Medulla oblongata (tissue), 1 donor: ENCODE results near the gene IVD.
A peak's percentile ranks its signal among the peaks of the same experiment; 100 is the strongest.

Experiments
- DNase-seq: peaks from one replicate; pipeline ENCODE4 v3.0.0-alpha.2; 2015; ENCODE audit errors: extremely low spot score

IVD gene

GRCh38 chr15:40377606-40378005, 28.0 kb upstream of the IVD start:
- no peak for DNase-seq

DNA sequence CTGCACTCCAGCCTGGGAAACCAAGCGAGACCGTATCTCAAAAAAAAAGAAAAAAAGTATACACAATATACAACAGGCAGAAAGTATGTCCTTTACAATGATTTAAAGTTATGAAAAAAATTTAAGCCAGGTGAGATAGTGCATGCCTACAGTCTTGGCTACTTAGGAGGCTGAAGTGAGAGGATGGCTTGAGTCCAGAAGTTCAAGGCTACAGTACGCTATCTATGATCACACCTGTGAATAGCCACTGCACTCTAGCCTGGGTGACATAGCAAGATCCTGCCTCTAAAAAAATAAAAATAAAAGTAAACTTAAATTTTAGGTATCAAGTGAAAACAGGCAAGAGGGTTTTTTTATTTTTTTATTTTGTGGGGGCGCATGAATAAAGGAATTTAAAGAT, 26.2 kb upstream of the IVD start:
- no peak for DNase-seq

- peak; percentile 71 for DNase-seq
These were observed 25.7 kb upstream of the IVD start for GRCh38 chr15:40379853-40380252.

DNA sequence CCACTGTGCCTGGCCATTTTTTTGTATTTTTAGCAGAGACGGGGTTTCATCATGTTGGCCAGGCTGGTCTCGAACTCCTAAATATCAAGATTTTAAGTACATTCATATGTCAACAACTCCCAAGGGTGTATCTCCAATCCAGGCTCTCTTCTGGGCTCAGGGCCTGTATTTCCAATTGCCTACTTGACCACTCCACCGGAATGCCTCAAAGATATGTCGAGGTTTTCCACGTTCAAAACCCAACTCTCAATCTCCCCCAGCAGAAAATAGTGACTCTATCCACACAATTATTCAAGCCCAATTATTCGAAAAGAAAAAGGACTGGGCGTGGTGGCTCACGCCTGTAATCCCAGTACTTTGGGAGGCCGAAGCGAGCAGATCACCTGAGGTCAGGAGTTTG, 25.0 kb upstream of the IVD start:
- no peak for DNase-seq

GRCh38 chr15:40381818-40382529, 23.6 kb upstream of the IVD start:
- no peak for DNase-seq

GRCh38 chr15:40382580-40383456, 22.8 kb upstream of the IVD start, which contains the start of gene KNSTRN:
Gene KNSTRN, plus strand, starts transcription at chr15:40382721. Its CDS starts 115 bp downstream, at chr15:40382836.
- DNase-seq: peak; percentile 96

GRCh38 chr15:40386480-40386879, 19.1 kb upstream of the IVD start:
- DNase-seq: no peak

DNA sequence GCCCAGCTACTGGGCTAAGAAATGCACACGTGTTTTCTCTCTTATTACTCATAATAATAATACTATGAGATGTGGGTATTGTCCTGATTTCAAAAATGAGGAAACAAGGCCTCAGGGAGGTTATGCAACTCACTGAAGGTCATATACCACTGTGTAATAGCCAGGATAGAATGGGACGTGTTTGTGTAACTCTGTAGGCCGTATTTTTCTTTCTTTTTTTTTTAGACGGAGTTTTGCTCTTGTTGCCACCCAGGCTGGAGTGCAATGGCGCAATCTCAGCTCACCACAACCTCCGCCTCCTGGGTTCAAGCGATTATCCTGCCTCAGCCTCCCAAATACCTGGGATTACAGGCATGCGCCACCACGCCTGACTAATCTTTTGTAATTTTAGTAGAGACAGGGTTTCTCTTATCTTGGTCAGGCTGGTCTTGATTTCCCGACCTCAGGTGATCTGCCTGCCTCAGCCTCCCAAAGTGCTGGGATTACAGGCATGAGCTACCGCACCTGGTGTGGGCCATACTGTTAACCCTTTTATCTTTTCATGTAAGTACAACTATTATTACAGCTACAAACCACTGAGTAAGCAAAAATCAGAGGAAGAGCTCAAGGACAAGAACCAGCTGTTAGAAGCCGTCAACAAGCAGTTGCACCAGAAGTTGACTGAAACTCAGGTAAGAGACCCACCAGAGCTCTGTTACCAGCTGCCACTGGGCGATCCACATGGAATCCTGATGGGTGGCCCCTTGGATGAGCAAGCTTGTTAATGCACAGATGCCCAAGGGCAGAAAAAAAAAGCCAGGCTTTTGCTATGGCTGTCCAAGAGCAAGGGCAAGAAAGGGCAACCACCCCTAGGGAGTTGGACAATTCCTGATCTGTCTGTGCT, 16.4 kb upstream of the IVD start:
- DNase-seq: peak; percentile 17

- DNase-seq: no peak
These were observed 15.6 kb upstream of the IVD start for GRCh38 chr15:40389824-40390595.

- no peak for DNase-seq
These were observed 12.3 kb upstream of the IVD start for GRCh38 chr15:40392986-40393948.

DNA sequence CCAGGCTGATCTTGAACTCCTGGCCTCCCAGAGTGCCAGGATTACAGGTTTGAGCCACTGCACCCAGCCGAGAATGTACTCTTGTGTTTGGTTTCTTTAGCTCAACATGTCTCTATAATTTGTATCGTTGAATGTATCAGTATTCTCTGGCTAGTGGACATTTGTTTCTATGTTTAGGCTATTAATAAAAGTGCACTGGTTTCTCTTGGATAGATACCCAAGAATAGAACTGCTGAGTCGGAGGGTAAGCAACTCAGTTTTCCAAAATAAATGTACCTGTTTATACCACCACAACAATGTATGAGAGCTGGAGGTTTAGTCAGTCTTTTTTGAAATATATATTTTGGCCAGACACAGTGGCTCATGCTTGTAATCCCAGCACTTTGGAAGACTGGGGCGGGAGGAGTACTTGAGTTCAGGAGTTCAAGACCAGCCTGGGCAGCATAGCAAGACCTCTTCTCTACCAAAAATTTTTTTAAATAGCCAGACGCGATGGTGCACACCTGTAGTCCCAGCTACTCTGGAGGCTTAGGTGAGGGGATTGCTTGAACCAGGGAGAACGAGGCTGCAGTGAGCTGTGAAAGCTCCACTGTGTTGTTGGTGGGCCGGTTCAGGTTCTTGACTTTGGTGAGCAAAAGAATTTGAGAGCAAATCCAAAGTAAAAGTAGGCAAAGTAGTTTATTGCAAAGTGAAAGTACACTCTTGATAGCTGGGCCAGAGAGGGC, 7.7 kb upstream of the IVD start:
- DNase-seq: no peak

- peak; percentile 84 for DNase-seq
These were observed 7.2 kb upstream of the IVD start for GRCh38 chr15:40398413-40398873.

- no peak for DNase-seq
These were observed 6.2 kb upstream of the IVD start for GRCh38 chr15:40399370-40399769.

DNA sequence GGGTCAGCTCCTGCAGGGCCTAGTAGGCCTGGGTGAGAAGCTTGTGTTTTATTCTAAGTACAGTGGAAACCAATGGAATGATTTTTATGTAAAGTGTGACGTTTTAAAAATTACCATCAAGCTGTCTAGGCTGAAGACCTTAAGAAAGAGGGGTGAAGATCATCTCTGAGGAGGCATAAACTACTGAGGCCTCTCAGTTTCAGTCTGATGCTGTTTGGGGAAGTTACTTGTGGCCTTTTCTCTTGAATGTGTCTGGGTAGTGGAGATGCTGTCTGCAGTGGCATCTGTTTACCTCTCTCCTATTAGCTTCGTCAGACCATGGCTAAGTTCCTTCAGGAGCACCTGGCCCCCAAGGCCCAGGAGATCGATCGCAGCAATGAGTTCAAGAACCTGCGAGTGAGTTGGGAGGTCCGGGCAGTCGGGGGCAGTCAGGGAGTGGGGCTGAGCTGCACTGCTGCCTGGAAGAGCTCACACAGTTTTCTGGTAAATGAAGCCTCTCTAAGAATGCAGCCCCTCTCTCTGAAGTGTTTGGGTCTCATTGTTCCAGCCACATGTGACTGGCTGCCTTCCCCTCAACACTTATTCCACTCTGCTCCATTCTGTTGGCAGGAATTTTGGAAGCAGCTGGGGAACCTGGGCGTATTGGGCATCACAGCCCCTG, 1.9 kb downstream of the IVD start:
- DNase-seq: peak; percentile 47

DNA sequence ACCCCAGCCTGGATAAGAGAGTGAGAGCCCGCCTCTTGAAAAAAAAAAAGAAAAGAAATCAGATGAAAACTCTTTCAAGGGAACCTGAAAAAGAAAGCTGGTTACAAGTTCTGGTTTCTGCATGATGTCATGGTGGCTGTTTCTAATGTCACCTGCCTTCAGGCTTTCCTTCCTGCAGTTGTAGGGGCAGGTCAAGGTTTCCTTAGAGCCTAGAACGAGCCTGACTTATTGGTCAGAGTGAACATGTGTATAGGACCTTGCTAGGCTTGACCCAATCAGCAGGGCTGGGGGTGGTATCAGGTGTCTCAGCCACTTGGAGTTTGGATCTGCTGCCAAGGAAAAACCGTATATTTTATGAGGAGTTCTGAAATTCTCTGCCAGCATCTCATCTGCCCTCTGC, 3.8 kb downstream of the IVD start:
- DNase-seq: no peak

- no peak for DNase-seq
These were observed 4.9 kb downstream of the IVD start for GRCh38 chr15:40410476-40410875.

- no peak for DNase-seq
These were observed 6.6 kb downstream of the IVD start for GRCh38 chr15:40412095-40412759.

GRCh38 chr15:40413036-40413435, 7.4 kb downstream of the IVD start:
- no peak for DNase-seq
